Measurements from ENCODE around the gene MPP1. TPM values are rescaled to one million over a fixed set of nuclear protein-coding genes. Genes with fewer than 3 reads are reported as not detected.

Gene MPP1
- 17.2 and 21.7 TPM in 2 replicates for total RNA-seq

GRCh38 chrX:154804957-154805695 is at the start of gene MPP1:
Gene MPP1 (minus strand): TSS chrX:154805485. CDS start chrX:154805373, 112 bp downstream.

GRCh38 chrX:154834562-154834961 is 29.3 kb upstream of the MPP1 start, which contains the start of gene SMIM9:
Gene SMIM9 (minus strand): TSS chrX:154834662. CDS start chrX:154830856, 3,806 bp downstream.

GRCh38 chrX:154762537-154763296 is 42.6 kb downstream of the MPP1 start, which contains the start of gene DKC1:
Gene DKC1 (plus strand): TSS chrX:154762864. CDS start chrX:154762966, 102 bp downstream.

DNA sequence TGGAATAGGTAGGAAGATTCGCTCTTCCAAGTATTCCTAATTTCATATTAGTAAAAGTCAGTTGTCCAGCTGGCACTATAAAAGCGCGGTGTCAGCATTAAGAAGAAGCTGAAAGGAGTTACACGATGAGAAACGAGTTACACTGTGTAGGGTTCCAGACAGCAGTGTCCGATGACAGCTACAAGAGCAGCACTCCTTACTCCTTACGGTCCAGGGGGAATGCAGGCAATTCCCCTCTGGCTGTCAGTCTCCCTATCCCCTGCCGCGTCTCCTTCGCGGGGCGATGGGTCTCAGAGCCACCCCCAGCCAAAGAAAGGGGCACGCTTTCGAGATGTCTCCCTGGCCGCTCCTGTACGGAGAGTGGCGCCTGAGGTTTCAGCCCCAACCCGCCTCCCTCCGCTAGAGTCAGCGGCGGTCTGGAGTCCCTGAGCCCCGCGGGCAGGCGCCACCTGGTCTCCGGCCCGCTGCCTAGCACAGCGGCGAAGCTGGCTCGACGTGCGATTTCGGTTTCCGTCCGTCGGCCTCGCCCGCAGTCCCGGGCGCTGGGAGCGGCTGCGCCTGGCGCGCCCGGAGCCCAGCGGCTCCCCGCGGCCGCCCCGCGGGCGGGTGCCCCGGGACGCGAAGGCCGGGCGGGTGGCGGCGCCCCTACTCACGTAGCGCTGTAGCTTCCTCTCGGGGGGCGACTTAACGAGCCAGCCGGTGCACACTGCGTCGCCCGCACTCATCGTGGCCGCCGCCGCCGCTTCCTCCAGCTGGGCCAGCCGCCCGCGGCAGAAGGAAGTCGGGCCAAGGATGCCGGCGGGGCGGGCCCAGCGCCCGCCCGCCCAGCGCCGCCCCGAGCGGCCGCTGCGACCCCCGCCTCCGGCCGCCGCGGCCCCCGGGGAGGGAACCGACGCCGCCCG is 54.7 kb downstream of the MPP1 start, which contains the start of gene GAB3:
Gene GAB3 (minus strand): TSS at position 777 of the 902 bp plus-strand sequence. CDS start 52 bp downstream, at position 725.

Other genes with a start within 250 kb of the MPP1 start
- gene CTAG1A, start 220.4 kb downstream of the MPP1 start, total RNA-seq, result not detected in 2 replicates
- gene CTAG1B, start 186.2 kb downstream of the MPP1 start, total RNA-seq, result not detected in 2 replicates
- not detected in 2 replicates for gene CTAG2, start 151.9 kb downstream of the MPP1 start, total RNA-seq
- 2.6 and 5.2 TPM in 2 replicates for gene GAB3, start 54.4 kb downstream of the MPP1 start, total RNA-seq
- 58.1 and 59.9 TPM in 2 replicates for gene DKC1, start 42.6 kb downstream of the MPP1 start, total RNA-seq
- gene SMIM9, start 29.2 kb upstream of the MPP1 start, total RNA-seq, result not detected in 2 replicates
- 0.45 and 1.1 TPM in 2 replicates for gene F8A1, start 80.9 kb upstream of the MPP1 start, total RNA-seq
- 0.56 and 0.81 TPM in 2 replicates for gene F8, start 217.2 kb upstream of the MPP1 start, total RNA-seq
- gene FUNDC2, start 221.4 kb upstream of the MPP1 start, total RNA-seq, result 32.6 and 41.5 TPM in 2 replicates

All from endothelial cell of coronary artery (primary cell).